Measurements from ENCODE around the gene KIAA1217. TPM values are rescaled to one million over a fixed set of nuclear protein-coding genes. Genes with fewer than 3 reads are reported as not detected.

KIAA1217 gene
- total and polyA plus RNA-seq, 5 donors = 14.6 to 43.6 (median 31.3) TPM

- 54% methylated on average over 7 of the region's 7 CpGs for WGBS
- H3K27me3 ChIP-seq (ENCODE audit: control insufficient read depth, insufficient read depth) = no peaks in the 10 kb centered on the region
- intact Hi-C loops (cut with DNase I) = no loop called here
These were observed 165.4 kb downstream of the KIAA1217 start for GRCh38 chr10:24374134-24374915.

GRCh38 chr10:24375510-24375909, 166.6 kb downstream of the KIAA1217 start:
- no peak overlapping the region for H3K4me3 ChIP-seq (ENCODE audit: low read length)
- ATAC-seq (no peak), DNase-seq (no peak)
- intact Hi-C loops (cut with DNase I) = no loop called here
- WGBS = 94% methylated on average over 4 of the region's 4 CpGs
- no peaks in the 10 kb centered on the region for H3K27me3 ChIP-seq (ENCODE audit: control insufficient read depth, insufficient read depth)
- H3K9me3 ChIP-seq (ENCODE audit: control insufficient read depth, low read length) = no peaks in the 10 kb centered on the region
- no peak overlapping the region for H3K27ac ChIP-seq (ENCODE audit: low read length)
- no peaks in the 10 kb centered on the region for H3K4me1 ChIP-seq (ENCODE audit: control insufficient read depth, insufficient read depth, low read length)

More at GRCh38 chr10:24374134-24374915, 165.4 kb downstream of the KIAA1217 start:
- Histone ChIP-seq H3K9me3 (ENCODE audit: control insufficient read depth, low read length) (no peaks in the 10 kb centered on the region), H3K4me1 (ENCODE audit: control insufficient read depth, insufficient read depth, low read length) (no peaks in the 10 kb centered on the region), H3K4me3 (ENCODE audit: low read length) (no peak overlapping the region), H3K27ac (ENCODE audit: low read length) (no peak overlapping the region)
- DNase-seq (no peak), ATAC-seq (no peak)

- no peaks in the 10 kb centered on the region for H3K27me3 ChIP-seq (ENCODE audit: control insufficient read depth, insufficient read depth)
- 94% methylated on average over 4 of the region's 4 CpGs for WGBS
- H3K4me3 ChIP-seq (ENCODE audit: low read length) = no peak overlapping the region
- H3K4me1 ChIP-seq (ENCODE audit: control insufficient read depth, insufficient read depth, low read length) = no peaks in the 10 kb centered on the region
- H3K27ac ChIP-seq (ENCODE audit: low read length) = no peak overlapping the region
- intact Hi-C loops (cut with DNase I) = no loop called here
- DNase-seq (no peak), ATAC-seq (no peak)
- H3K9me3 ChIP-seq (ENCODE audit: control insufficient read depth, low read length) = no peaks in the 10 kb centered on the region
These were observed 167.8 kb downstream of the KIAA1217 start for GRCh38 chr10:24376731-24377130.

GRCh38 chr10:24378126-24378920, 169.4 kb downstream of the KIAA1217 start:
- ATAC-seq (no peak), DNase-seq (no peak)
- intact Hi-C loops (cut with DNase I) = no loop called here
- Histone ChIP-seq H3K27me3 (ENCODE audit: control insufficient read depth, insufficient read depth) (no peaks in the 10 kb centered on the region), H3K4me1 (ENCODE audit: control insufficient read depth, insufficient read depth, low read length) (peaks cover 2% of the 10 kb centered on the region), H3K9me3 (ENCODE audit: control insufficient read depth, low read length) (no peaks in the 10 kb centered on the region), H3K27ac (ENCODE audit: low read length) (no peak overlapping the region), H3K4me3 (ENCODE audit: low read length) (no peak overlapping the region)
- WGBS = 84% methylated on average over 6 of the region's 6 CpGs

GRCh38 chr10:24381235-24382010, 172.5 kb downstream of the KIAA1217 start:
- Histone ChIP-seq H3K4me1 (ENCODE audit: control insufficient read depth, insufficient read depth, low read length) (peaks cover 8% of the 10 kb centered on the region), H3K27me3 (ENCODE audit: control insufficient read depth, insufficient read depth) (no peaks in the 10 kb centered on the region), H3K4me3 (ENCODE audit: low read length) (no peak overlapping the region), H3K9me3 (ENCODE audit: control insufficient read depth, low read length) (no peaks in the 10 kb centered on the region), H3K27ac (ENCODE audit: low read length) (no peak overlapping the region)
- no peak for DNase-seq
- intact Hi-C loops (cut with DNase I) = no loop called here
- WGBS = 89% methylated on average over 9 of the region's 9 CpGs
- no peak for ATAC-seq

- ATAC-seq = no peak
These were observed 173.1 kb downstream of the KIAA1217 start for GRCh38 chr10:24382045-24382444.

GRCh38 chr10:24382596-24382978, 173.6 kb downstream of the KIAA1217 start:
- WGBS = 59% methylated on average over 3 of the region's 3 CpGs
- ATAC-seq = no peak
- Histone ChIP-seq H3K4me3 (ENCODE audit: low read length) (no peak overlapping the region), H3K27me3 (ENCODE audit: control insufficient read depth, insufficient read depth) (no peaks in the 10 kb centered on the region), H3K4me1 (ENCODE audit: control insufficient read depth, insufficient read depth, low read length) (peaks cover 8% of the 10 kb centered on the region), H3K9me3 (ENCODE audit: control insufficient read depth, low read length) (no peaks in the 10 kb centered on the region), H3K27ac (ENCODE audit: low read length) (no peak overlapping the region)
- intact Hi-C loops (cut with DNase I) = no loop called here
- no peak for DNase-seq

More at GRCh38 chr10:24382045-24382444, 173.1 kb downstream of the KIAA1217 start:
- DNase-seq = no peak
- 67% methylated on average over 3 of the region's 3 CpGs for whole genome bisulfite sequencing
- H3K4me1 ChIP-seq (ENCODE audit: control insufficient read depth, insufficient read depth, low read length) = peaks cover 8% of the 10 kb centered on the region
- H3K4me3 ChIP-seq (ENCODE audit: low read length) = no peak overlapping the region
- no peaks in the 10 kb centered on the region for H3K9me3 ChIP-seq (ENCODE audit: control insufficient read depth, low read length)
- H3K27ac ChIP-seq (ENCODE audit: low read length) = no peak overlapping the region
- intact Hi-C loops (cut with DNase I) = no loop called here
- no peaks in the 10 kb centered on the region for H3K27me3 ChIP-seq (ENCODE audit: control insufficient read depth, insufficient read depth)

GRCh38 chr10:24382979-24383663, 174.2 kb downstream of the KIAA1217 start:
- Histone ChIP-seq H3K4me3 (ENCODE audit: low read length) (no peak overlapping the region), H3K9me3 (ENCODE audit: control insufficient read depth, low read length) (no peaks in the 10 kb centered on the region), H3K4me1 (ENCODE audit: control insufficient read depth, insufficient read depth, low read length) (peaks cover 8% of the 10 kb centered on the region), H3K27me3 (ENCODE audit: control insufficient read depth, insufficient read depth) (no peaks in the 10 kb centered on the region), H3K27ac (ENCODE audit: low read length) (peak overlapping the region; percentile 43)
- peak; percentile 17 to 68 for ATAC-seq
- peak in 1 of 3 donors; percentile 17 for DNase-seq
- 62% methylated on average over 12 of the region's 12 CpGs for WGBS
- intact Hi-C loops (cut with DNase I) = no loop called here

GRCh38 chr10:24383681-24384106, 174.8 kb downstream of the KIAA1217 start:
- Histone ChIP-seq H3K27me3 (ENCODE audit: control insufficient read depth, insufficient read depth) (no peaks in the 10 kb centered on the region), H3K9me3 (ENCODE audit: control insufficient read depth, low read length) (no peaks in the 10 kb centered on the region), H3K4me1 (ENCODE audit: control insufficient read depth, insufficient read depth, low read length) (peaks cover 8% of the 10 kb centered on the region), H3K27ac (ENCODE audit: low read length) (peak overlapping the region; percentile 43), H3K4me3 (ENCODE audit: low read length) (no peak overlapping the region)
- 25% methylated on average over 10 of the region's 10 CpGs for WGBS
- DNase-seq = peak; percentile 85 to 91 (median 90)
- peak; percentile 90 to 98 for ATAC-seq
- intact Hi-C loops (cut with DNase I) = no loop called here

GRCh38 chr10:24384954-24385353, 176.0 kb downstream of the KIAA1217 start:
- no peaks in the 10 kb centered on the region for H3K27me3 ChIP-seq (ENCODE audit: control insufficient read depth, insufficient read depth)
- DNase-seq = no peak
- peaks cover 8% of the 10 kb centered on the region for H3K4me1 ChIP-seq (ENCODE audit: control insufficient read depth, insufficient read depth, low read length)
- no peaks in the 10 kb centered on the region for H3K9me3 ChIP-seq (ENCODE audit: control insufficient read depth, low read length)
- WGBS = 53% methylated on average over 5 of the region's 5 CpGs
- peak in 1 of 2 donors; percentile 34 for ATAC-seq
- H3K27ac ChIP-seq (ENCODE audit: low read length) = no peak overlapping the region
- no peak overlapping the region for H3K4me3 ChIP-seq (ENCODE audit: low read length)
- intact Hi-C loops (cut with DNase I) = no loop called here

Measured in right cardiac atrium (tissue), 5 donors.